ENCODE results near the gene CHRNA9.

CHRNA9 gene

GRCh38 chr4:40310225-40310624 lies 24.9 kb upstream of the CHRNA9 start:
- no peak for DNase-seq

GRCh38 chr4:40311811-40312346 lies 23.3 kb upstream of the CHRNA9 start:
- DNase-seq, result no peak

DNA sequence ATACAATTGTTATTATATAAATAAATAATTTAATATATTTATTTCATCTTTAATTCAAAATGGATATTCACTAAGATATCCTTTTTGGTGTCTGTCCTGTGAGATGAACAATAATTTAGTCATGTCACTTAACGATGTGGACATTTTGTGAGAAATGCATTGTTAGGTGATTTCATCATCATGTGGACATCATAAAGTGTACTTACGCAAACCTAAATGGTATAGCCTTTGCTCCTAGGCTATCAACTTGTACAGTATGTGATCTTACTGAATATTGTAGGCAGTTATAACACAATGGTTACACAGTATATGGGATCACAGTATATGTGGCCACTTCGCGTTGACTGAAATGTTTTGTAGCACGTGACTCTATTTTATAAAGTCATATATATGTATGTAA lies 20.2 kb upstream of the CHRNA9 start:
- DNase-seq, result no peak

DNA sequence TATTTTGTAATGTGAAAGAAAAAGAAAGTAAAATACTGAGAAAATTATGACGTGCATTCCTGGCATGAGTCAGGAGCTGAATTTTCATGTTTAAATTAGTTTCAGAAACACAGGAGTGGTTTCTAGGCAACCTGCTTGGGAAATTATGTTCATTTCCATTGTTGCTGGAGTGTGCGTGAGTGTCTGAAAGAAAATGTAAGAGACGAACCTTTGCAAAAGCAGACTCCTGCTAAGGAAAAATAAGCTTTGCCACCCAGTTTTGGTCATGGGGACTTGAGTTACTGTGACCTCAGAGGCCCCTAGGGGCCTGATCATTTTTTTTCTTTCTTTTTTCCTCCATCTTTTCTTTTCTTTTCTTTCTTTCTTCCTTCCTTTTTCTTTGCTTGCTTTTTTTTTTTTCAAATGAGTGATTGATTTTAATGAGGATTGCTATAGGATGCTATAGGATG lies 18.8 kb upstream of the CHRNA9 start:
- no peak for DNase-seq

GRCh38 chr4:40316782-40317635 lies 18.1 kb upstream of the CHRNA9 start:
- no peak for DNase-seq

GRCh38 chr4:40317916-40318658 lies 17.0 kb upstream of the CHRNA9 start:
- DNase-seq, result no peak

GRCh38 chr4:40321574-40322275 lies 13.4 kb upstream of the CHRNA9 start:
- peak; percentile 81 for DNase-seq

GRCh38 chr4:40322811-40323210 lies 12.3 kb upstream of the CHRNA9 start:
- peak; percentile 10 for DNase-seq

DNA sequence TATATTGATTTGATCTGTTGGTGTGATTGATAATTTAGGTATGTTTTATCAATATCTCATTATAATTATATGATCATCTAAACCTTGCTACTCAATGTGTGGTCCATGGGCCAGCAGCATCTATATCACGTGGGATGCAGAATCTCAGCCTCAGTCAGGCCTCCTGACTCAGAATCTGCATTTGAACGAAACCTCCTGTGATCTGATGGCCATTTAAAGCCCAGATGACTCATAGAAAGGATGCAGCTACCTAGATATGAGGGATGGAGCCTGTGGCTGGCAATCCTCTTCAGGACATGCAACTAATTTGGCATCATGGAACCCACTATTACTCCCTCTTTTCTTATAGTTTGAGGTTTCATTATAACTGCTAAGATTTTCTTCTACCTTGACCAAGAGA lies 11.3 kb upstream of the CHRNA9 start:
- DNase-seq, result no peak

DNA sequence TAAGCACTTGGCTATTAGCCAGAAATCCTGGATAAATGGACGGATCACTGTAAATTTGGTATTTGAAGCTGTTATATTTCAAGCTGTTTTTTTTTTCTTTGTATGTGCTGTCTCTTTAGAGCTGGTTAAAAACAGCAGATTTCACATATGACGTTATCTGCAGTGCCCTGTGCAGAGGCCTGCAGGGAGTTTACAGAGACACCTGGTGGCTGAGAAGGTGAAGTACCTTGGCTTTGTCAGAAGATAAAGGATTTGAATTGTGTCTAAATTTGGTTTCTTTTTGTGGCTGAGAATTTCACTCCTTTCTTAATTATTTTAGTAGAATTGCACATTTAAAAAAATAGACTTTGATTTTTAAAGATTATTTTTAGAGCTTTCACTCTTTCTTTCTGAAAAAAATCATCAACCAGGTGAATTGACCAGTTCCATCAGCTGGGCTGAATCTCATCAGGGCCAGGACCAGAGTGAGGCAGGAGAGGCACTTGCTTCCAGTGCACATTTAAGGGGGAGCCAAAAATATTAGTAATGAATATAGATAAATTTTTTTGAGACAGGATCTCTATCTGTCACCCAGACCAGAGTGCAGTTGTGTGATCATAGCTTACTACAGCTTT lies 9.6 kb upstream of the CHRNA9 start:
- DNase-seq, result peak; percentile 71

DNA sequence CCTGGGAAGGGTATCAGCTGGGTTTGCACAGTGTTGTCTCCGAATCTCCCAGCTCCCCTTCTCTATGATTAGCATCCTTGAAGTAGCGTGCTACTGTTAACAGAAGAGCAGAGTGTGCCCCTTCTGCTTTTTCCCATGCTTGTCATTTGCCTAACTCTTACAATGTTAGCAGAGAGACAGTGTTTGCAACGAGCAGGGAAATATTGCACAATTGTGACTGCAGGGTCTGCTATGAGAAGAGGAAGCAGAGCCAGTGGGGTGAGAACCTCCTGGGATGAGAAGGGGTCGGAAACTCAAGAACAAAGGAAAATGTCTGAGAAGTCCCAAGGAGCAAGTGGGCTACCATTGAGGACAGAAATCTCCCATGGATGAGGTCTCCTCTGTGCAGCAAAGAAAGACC lies 7.8 kb upstream of the CHRNA9 start:
- no peak for DNase-seq

- DNase-seq, result no peak
Measured at GRCh38 chr4:40328383-40328782, 6.8 kb upstream of the CHRNA9 start.

DNA sequence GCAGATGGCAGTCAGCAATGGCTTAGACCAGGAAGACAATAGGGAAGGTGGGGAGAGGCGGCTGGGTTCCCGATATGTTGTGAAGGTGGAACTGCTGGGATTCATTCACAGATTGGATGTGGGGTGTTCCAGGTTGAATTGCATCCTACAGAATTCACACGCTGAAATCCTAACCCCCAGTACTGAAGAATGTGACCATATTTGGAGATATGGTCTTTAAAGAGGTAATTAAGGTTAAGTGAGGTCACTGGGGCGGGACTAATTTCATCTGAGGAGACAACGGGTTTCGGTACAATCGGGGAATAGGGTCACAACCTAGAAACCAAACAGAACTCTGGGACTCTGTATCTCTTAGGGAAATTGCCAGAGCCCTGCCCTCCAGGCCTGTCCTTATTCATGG lies 5.3 kb upstream of the CHRNA9 start:
- no peak for DNase-seq

DNA sequence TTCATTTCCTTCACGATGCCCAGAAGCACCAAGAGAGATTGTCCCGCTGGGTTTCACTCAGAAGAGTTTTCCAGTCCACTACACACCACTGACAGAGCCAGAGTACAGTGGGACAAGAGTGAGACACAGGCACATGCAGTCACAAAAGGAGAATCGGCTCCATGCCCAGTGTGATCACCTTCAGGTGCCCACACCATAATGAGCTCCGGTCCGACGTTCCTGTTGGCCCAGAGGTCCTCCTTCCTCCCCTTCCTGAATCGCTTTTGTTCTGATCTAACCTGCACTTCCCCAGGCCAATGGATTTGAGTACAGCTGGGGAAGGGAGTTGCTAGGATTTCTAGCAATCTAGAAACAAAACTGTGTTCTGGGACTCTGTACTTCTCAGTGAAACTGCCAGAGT lies 4.6 kb upstream of the CHRNA9 start:
- DNase-seq, result no peak

GRCh38 chr4:40331101-40331745 lies 3.9 kb upstream of the CHRNA9 start:
- no peak for DNase-seq

DNA sequence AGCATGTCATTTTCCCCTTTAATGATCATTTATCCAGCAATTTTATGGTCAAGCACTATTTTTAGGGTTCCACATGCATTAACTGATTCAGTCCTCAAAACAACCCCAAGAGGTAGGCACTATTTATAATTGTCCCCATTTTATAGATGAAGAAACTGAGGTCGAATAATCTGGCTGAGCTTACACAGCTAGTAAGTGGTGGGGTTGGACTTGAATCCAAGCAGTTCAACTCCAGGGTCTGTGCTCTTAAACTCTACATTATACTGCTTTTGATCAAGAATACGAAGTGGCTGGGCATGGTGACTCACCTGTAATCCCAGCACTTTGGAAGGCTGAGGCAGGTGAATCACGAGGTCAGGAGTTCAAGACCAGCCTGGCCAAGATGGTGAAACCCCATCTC lies 3.2 kb upstream of the CHRNA9 start:
- no peak for DNase-seq

DNA sequence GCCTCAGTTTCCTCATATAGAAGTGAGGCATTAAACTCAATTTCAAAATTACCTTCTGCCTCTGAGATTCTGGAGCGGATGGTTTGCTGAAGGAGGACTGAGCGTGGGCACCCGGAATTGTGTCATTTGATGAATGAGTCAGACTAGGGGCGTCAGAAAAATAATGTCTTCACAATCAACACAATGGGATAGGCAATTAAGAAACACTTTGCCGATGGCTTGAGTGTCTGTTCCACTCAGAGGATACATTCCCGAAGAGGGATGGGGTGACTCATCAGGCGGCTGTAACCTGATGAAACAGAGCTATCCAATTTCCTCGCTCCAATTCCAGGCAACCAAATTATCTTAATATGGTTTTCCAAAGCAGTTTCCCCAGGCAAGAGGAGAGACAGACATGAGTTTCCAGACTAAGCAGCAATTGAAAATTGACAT lies 1.2 kb upstream of the CHRNA9 start:
- DNase-seq, result peak; percentile 83

- no peak for DNase-seq
Measured at GRCh38 chr4:40335525-40335894, 377 bp downstream of the CHRNA9 start.

DNA sequence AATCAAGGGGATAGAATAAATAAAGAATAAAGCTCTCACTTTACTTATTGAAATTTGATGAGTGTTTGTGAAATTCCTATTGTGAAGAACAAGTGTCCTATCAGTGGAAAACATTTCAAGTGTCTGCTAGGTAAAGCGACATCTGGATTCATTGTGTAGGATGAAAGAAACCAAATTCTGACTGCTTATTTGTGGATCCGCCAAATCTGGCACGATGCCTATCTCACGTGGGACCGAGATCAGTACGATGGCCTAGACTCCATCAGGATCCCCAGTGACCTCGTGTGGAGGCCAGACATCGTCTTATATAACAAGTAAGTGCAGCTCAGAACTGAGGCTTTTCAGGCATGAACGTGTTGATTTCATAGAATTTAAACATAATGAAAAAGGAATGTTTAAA lies 1.9 kb downstream of the CHRNA9 start:
- DNase-seq, result peak; percentile 13

GRCh38 chr4:40337523-40337922 lies 2.4 kb downstream of the CHRNA9 start:
- no peak for DNase-seq

- no peak for DNase-seq
Measured at GRCh38 chr4:40340030-40340429, 4.9 kb downstream of the CHRNA9 start.

DNA sequence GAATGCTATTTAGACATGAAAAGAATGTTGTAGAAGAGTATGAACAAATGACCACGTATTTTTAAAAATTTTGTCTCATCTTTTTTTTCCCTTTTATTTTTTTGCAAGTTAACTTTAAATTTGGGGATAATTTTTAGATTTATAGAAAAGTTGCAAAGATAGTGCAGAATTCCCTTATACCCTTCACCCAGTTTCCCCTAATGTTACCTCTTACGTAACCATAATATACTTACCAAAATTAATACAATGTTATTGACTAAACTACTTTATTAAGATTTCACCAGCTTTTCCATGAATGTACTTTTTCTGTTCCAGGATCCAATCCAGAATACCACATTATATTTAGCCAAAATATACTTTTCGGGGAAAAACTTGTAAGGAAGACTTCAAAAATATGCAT lies 12.3 kb downstream of the CHRNA9 start:
- DNase-seq, result no peak
